ENCODE data around the gene CATSPER1.

Gene CATSPER1

DNA sequence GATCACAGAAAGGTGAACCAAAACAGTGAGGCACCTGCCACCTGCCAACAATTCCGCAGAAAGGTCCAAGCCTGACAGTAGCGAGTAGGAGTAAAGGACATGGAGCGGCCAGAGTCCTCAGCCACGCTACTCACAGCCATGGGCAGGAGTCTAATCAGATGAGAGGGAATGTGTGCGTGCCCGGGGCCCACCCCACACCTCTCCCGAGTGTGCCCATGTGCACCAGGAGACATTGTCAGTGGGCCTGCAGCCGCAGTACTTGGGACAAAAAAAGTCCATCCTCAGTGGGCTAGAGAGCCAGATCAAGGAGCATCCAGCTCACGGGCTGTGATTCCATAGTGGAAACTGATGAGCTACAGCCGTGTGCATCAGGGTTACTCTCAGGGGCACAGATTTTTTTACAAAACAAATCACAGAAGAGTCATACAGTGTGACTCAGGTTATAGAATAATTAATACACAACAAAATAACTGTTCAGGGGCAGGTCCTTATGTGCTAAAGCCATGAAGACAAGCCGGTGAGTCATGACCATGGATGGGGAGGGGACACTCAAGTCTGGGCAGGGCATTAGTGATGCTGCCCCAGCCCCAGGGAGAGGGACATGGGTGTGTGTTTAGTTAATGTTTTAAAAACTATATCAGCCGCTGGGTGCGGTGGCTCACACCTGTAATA, 52.7 kb downstream of the CATSPER1 start:
- in situ Hi-C loops (cut with MboI; ENCODE audit: low sequenced_read_pairs), result no loop called here
- H3K36me3 ChIP-seq (replicated peaks), result peaks cover 45% of the 10 kb centered on the region
- H3K4me1 ChIP-seq, result no peaks in the 10 kb centered on the region
- no peaks in the 10 kb centered on the region for H3K9me3 ChIP-seq
- DNase-seq (ENCODE audit: low spot score in 2 of 2), result no peak
- H3K27me3 ChIP-seq (ENCODE audit: low read depth), result no peaks in the 10 kb centered on the region
- no peak overlapping the region for H3K4me3 ChIP-seq

DNA sequence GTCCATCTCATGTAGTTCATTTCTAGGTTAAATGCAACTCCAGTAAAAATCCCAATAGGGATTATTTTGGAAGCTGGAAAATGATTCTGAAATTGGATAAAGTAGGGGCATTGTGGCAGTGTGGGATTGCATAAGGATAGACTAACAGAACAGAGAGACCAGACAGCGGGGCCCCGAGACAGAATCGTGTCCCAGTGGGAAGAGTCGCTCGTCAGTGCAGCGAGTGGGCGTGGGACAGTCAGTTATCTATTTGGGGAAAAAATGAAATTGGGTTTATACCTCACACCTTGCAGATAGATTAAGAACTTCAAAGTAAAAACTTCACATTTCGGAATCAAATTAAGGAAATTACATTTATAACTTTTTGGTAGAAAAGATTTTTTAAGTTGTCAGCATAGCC, 54.2 kb downstream of the CATSPER1 start:
- H3K4me1 ChIP-seq, result no peaks in the 10 kb centered on the region
- no peak overlapping the region for H3K4me3 ChIP-seq
- H3K27me3 ChIP-seq (ENCODE audit: low read depth), result no peaks in the 10 kb centered on the region
- H3K36me3 ChIP-seq (replicated peaks), result peaks cover 43% of the 10 kb centered on the region
- no peaks in the 10 kb centered on the region for H3K9me3 ChIP-seq
- no peak for DNase-seq (ENCODE audit: low spot score in 2 of 2)
- in situ Hi-C loops (cut with MboI; ENCODE audit: low sequenced_read_pairs), result no loop called here

DNA sequence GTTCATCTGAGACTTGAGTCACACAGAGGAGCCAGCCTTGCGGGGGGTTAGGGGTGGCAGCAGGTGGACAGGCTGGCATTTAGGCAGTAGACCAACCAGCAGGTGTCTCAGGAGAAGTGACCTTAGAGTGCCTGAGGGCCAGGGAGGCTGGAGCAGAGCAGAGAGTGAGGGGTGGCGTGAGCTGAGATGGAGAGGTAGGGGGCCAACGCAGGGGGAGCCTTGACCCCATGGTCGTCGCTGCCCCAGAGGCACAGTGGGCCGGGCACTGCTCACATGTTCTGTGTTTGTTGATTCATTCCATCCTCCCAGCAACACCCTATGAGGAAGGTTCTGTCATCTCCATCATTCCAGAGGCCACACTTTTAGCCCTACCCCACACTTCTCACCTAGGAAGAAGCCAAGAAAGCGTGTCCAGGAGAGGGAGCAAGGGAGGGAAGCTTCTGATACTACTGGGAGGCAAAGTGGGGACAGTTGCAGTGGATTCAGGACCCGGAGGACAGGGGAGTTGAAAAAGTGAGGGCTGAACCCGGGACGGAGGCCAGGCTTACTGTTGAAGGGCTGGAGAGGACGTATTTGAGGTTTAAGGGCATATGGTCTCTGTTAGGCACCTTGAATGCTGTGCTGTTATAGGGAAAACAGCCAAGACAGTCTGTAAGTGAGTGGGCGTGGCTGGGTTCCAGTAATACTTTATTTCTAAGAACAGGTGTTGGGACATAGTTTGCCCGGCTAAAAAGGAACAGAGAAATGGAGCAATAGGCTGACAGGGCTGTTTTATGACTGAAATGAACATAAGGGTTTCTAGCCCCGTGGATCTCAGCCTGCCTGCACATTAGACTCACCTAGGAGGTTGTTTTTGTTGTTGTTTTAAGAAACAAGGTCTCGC, 57.4 kb downstream of the CATSPER1 start:
- Histone ChIP-seq H3K4me3 (no peak overlapping the region), H3K36me3 (replicated peaks) (peaks cover 67% of the 10 kb centered on the region), H3K9me3 (no peaks in the 10 kb centered on the region), H3K4me1 (no peaks in the 10 kb centered on the region), H3K27me3 (ENCODE audit: low read depth) (no peaks in the 10 kb centered on the region)
- in situ Hi-C loops (cut with MboI; ENCODE audit: low sequenced_read_pairs), result no loop called here
- no peak for DNase-seq (ENCODE audit: low spot score in 2 of 2)

DNA sequence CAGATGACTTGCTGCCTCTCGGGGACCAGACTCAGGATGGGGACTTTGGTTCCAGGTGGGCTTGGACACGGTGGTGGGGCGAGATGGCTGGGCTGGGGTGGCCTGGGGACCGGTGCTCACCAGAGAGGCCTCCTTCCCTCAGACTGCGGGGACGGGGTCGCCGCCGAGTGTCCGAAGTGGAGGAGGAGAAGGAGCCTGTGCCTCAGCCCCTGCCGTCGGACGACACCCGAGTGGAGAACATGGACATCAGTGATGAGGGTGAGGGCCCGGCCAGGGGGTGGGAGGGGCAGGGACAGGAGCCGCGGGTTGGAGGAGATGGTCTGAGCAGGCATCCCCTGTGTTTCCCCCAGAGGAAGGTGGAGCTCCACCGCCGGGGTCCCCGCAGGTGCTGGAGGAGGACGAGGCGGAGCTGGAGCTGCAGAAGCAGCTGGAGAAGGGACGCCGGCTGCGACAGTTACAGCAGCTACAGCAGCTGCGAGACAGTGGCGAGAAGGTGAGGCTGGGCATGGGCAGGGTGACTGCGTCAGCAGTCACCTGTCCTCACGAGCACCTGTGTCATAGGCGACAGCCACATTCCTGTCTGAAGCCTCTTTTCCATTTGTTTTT, 58.8 kb downstream of the CATSPER1 start:
- DNase-seq (ENCODE audit: low spot score in 2 of 2), result no peak
- no peaks in the 10 kb centered on the region for H3K9me3 ChIP-seq
- in situ Hi-C loops (cut with MboI; ENCODE audit: low sequenced_read_pairs), result no loop called here
- H3K4me1 ChIP-seq, result peaks cover 7% of the 10 kb centered on the region
- H3K36me3 ChIP-seq (replicated peaks), result peaks cover 61% of the 10 kb centered on the region
- H3K4me3 ChIP-seq, result no peak overlapping the region
- H3K27me3 ChIP-seq (ENCODE audit: low read depth), result no peaks in the 10 kb centered on the region
